Left ventricle myocardium inferior (tissue), 1 donor: ENCODE measurements around the gene MICAL2. TPM values are rescaled to one million over a fixed set of nuclear protein-coding genes. Genes with fewer than 3 reads are reported as not detected.

ENCODE experiments used
- DNase-seq: peaks from one replicate; pipeline ENCODE4 v3.0.0-alpha.2; 2020
- H3K27ac ChIP-seq: fragments of 200-600 bp; replicated peaks from 2 replicates; pipeline ENCODE4 v1.8.0; 2021
- H3K27me3 ChIP-seq: fragments of 200-600 bp; 2 replicates; pipeline ENCODE4 v1.8.0; 2021; ENCODE audit warnings: low read depth
- H3K36me3 ChIP-seq: fragments of 200-600 bp; 2 replicates; pipeline ENCODE4 v1.8.0; 2021
- H3K4me1 ChIP-seq: fragments of 200-600 bp; 2 replicates; pipeline ENCODE4 v1.8.0; 2021
- H3K4me3 ChIP-seq: fragments of 200-600 bp; 2 replicates; pipeline ENCODE4 v1.8.0; 2021; ENCODE audit warnings: mild to moderate bottlenecking, moderate library complexity
- H3K9me3 ChIP-seq: fragments of 200-600 bp; replicated peaks from 2 replicates; pipeline ENCODE4 v1.8.0; 2021
- intact Hi-C: fragments of 100-400 bp; cut with micrococcal nuclease; formaldehyde crosslinking; loops from one replicate; pipeline ENCODE4 v1.11.0; 2022
- total RNA-seq: library from RNA; stranded (reverse); fragmentation: NEBNext Ultra II Directional; extraction: Animal tissue kit (Norgen Biotek cat#: 25700); gene quantifications from one replicate; pipeline ENCODE4 v1.2.1, GENCODE V29; 2021
- TF ChIP-seq, protein P1 (sequence below): fragments of 200-600 bp; IDR thresholded peaks from 2 replicates; pipeline ENCODE4 v1.8.0; 2021; ENCODE audit warnings: antibody characterized with exemption, mild to moderate bottlenecking, borderline replicate concordance
- donor health status: DM: no; HTN: yes; CAD: no; lungs with severe emphysema.

Gene MICAL2
- total RNA-seq, 1 donor from 2014 or later, result 85.0 TPM

DNA sequence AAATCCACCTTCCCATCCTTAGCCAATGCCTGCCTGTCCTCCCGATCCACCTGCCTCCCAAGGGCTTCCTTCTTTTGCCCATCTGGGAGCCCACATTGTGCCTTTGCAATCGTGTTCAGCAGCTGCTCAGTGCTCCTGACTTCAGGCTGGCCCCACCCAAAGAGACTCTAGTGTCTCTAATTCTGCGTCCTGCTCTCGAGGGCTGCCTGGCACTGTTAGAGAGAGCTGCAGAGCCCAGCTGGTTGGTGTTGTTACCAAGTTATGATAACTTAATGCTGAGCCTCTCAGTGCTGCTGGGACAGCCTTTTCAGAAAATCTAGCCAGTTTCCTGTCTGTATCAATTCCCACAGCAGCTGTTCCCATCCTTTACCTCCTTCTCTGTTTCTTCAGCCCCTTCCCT lies 69.1 kb downstream of the MICAL2 start:
- H3K9me3 ChIP-seq, result no peaks in the 10 kb centered on the region
- TF ChIP-seq, protein P1, sequence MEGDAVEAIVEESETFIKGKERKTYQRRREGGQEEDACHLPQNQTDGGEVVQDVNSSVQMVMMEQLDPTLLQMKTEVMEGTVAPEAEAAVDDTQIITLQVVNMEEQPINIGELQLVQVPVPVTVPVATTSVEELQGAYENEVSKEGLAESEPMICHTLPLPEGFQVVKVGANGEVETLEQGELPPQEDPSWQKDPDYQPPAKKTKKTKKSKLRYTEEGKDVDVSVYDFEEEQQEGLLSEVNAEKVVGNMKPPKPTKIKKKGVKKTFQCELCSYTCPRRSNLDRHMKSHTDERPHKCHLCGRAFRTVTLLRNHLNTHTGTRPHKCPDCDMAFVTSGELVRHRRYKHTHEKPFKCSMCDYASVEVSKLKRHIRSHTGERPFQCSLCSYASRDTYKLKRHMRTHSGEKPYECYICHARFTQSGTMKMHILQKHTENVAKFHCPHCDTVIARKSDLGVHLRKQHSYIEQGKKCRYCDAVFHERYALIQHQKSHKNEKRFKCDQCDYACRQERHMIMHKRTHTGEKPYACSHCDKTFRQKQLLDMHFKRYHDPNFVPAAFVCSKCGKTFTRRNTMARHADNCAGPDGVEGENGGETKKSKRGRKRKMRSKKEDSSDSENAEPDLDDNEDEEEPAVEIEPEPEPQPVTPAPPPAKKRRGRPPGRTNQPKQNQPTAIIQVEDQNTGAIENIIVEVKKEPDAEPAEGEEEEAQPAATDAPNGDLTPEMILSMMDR, result no peak
- peak overlapping the region; percentile 86 for H3K27ac ChIP-seq
- H3K4me3 ChIP-seq, result no peak overlapping the region
- intact Hi-C loops, result no loop called here
- DNase-seq, result no peak
- no peaks in the 10 kb centered on the region for H3K27me3 ChIP-seq
- no peaks in the 10 kb centered on the region for H3K36me3 ChIP-seq
- H3K4me1 ChIP-seq, result peaks cover 72% of the 10 kb centered on the region

DNA sequence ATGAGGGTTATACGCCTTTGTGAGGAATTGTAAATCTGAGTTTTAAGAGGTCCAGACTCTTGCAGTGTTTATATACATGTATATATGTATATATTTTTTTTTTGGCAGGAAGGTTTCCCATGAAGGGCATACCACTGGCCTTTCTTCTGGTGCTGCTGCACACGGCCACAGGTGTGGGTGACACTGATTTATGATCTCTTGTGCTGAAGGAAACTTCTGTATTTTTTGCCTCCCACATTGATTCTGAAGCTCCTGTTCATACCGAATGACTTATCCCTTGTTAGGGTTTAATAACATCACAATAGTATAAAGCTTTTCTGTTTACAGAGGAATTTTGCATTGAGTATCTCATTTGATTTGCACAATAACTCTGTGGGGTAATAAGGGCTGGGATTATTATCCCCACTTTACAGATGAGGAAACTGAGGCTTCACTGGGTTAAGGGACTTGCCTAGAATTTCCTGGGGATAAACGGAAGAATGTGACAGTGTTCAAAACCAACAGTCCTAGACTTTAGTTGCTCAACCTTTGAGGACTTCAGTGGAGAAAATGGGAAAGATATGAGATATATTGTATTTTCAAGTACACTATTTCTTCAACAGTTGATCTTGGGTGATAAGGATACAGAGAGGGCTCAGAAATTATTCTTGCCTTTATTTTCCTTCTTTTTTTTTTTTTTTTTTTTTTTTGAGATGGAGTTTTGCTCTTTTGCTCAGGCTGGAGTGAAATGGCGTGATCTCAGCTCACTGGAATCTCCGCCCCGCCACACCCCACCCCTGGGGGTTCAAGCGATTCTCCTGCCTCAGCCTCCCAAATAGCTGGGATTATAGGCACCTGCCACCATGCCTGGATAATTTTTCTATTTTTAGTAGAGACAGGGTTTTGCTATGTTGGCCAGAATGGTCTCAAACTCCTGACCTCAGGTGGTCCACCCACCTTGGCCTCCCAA lies 70.1 kb downstream of the MICAL2 start:
- intact Hi-C loops, result no loop called here
- H3K9me3 ChIP-seq, result no peaks in the 10 kb centered on the region
- no peak overlapping the region for H3K4me3 ChIP-seq
- no peak for DNase-seq
- H3K27me3 ChIP-seq, result no peaks in the 10 kb centered on the region
- no peaks in the 10 kb centered on the region for H3K36me3 ChIP-seq
- TF ChIP-seq, protein P1, result no peak
- peak overlapping the region; percentile 86 for H3K27ac ChIP-seq
- H3K4me1 ChIP-seq, result peaks cover 80% of the 10 kb centered on the region

DNA sequence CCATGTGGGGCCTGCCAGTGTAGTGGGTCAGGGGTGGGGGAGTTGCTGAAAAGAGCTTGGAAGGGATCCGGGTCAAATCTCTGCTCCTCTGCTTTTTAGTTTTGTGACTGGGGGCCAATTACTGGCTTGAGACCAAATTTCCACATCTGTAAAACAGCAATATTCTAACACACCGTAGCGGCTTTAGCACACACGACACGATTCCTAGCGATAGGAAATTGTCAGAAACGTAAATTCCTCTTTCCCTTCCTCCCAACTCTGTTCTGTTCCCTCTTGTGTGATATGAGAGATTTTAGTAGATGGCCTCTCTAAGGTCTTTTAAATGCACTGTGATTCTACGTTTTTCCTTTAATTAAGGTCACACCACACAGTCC lies 71.9 kb downstream of the MICAL2 start:
- peaks cover 95% of the 10 kb centered on the region for H3K4me1 ChIP-seq
- TF ChIP-seq, protein P1, result no peak
- intact Hi-C loops, result no loop called here

DNA sequence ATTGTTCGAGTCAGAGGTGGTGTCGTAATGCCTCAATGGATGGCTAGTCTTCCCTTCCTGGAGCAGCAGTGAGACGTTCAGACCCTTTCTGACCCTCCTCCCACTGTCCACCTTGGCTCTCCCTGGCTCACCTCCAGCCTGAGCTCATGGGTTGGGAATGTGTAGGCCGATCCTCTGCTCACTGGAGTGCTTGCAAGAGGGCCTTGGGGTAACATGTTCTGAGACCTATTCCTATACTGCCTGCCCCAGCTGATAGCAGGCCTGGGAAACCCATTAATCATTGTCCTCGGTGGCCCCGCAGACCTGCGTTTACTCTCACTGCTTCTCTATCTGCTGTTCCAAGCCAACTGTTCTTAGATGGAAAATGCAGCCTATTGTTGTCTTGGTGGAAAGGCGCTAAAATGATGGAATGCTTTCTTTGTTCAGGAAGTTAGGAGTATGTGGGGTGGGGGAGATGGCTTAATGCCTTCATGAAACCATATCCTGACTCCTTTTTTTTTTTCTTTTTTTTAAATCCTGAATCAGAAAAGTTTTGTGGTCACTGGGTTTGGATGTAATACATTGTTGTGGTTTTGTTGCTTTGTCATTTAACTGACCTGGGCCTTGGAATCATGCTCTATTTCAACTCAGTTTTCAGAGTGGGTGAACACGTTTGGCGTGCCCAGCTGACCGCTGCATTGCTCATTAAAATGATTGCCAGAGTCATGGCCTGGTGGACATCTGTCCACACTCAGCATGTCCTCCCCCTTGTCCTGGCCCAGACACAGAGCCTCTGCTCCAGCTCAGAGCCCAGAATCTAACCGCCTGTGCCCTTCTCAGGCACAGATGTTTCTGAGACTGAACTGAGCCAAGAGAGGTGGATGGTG lies 72.5 kb downstream of the MICAL2 start:
- Histone ChIP-seq H3K9me3 (no peaks in the 10 kb centered on the region), H3K36me3 (no peaks in the 10 kb centered on the region), H3K27ac (peak overlapping the region; percentile 86), H3K4me3 (peak overlapping the region; percentile 3), H3K4me1 (peaks cover 95% of the 10 kb centered on the region), H3K27me3 (no peaks in the 10 kb centered on the region)
- intact Hi-C loops, result no loop called here
- peak; percentile 61 for DNase-seq
- TF ChIP-seq, protein P1, result no peak

More for the DNA sequence above, 71.9 kb downstream of the MICAL2 start:
- DNase-seq, result no peak
- no peak overlapping the region for H3K4me3 ChIP-seq
- H3K27ac ChIP-seq, result peak overlapping the region; percentile 86
- H3K27me3 ChIP-seq, result no peaks in the 10 kb centered on the region
- no peaks in the 10 kb centered on the region for H3K36me3 ChIP-seq
- H3K9me3 ChIP-seq, result no peaks in the 10 kb centered on the region

DNA sequence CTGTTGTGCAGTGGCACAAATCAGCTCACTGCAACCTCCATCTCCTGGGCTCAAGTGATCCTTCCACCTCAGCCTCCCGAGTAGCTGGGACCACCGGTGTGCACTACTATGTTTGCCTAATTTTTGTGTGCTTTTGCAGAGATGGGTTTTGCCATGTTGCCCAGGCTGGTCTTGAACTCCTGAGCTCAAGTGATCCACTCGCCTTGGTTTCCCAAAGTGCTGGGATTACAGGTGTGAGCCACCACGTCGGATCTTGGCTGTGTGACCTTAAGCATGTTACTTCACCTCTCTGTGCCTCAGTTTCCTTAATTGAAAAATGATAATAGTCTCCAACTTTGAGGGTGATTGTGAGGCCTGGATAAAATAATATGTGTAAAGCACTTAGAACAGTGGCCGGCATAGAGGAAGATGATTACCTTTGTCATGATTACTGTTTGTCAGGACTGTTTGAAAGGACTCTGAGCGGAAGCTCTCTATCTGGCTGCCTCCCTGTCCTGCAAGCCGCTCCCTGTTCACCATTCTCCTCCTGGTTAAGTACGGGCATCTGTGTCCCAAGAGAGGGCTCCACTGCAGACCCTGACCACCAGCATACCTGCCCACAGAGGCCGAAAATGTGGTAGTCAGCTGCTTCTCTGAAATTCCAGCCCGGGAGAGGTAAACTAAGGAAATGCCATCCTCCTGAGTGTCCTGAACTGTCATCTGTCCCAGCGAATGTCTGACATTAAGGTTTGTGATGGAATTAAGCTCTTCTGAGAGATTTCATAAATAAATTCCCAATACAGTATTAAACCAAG lies 73.6 kb downstream of the MICAL2 start:
- Histone ChIP-seq H3K36me3 (no peaks in the 10 kb centered on the region), H3K9me3 (no peaks in the 10 kb centered on the region), H3K4me3 (no peak overlapping the region), H3K27ac (peak overlapping the region; percentile 86), H3K4me1 (peaks cover 85% of the 10 kb centered on the region), H3K27me3 (no peaks in the 10 kb centered on the region)
- TF ChIP-seq, protein P1, result no peak
- intact Hi-C loops, result no loop called here
- DNase-seq, result no peak
